DMS153 treated with DMSO at 0.1 percent for 48 hours (cell line): ENCODE results near the gene IL2.
A peak's percentile ranks its signal among the peaks of the same experiment; 100 is the strongest.

Experiments used
- DNase-seq: peaks from one replicate; lab custom pipeline; 2025; ENCODE audit not compliant: unreplicated experiment; lab: John Stamatoyannopoulos, UW

The IL2 gene

DNA sequence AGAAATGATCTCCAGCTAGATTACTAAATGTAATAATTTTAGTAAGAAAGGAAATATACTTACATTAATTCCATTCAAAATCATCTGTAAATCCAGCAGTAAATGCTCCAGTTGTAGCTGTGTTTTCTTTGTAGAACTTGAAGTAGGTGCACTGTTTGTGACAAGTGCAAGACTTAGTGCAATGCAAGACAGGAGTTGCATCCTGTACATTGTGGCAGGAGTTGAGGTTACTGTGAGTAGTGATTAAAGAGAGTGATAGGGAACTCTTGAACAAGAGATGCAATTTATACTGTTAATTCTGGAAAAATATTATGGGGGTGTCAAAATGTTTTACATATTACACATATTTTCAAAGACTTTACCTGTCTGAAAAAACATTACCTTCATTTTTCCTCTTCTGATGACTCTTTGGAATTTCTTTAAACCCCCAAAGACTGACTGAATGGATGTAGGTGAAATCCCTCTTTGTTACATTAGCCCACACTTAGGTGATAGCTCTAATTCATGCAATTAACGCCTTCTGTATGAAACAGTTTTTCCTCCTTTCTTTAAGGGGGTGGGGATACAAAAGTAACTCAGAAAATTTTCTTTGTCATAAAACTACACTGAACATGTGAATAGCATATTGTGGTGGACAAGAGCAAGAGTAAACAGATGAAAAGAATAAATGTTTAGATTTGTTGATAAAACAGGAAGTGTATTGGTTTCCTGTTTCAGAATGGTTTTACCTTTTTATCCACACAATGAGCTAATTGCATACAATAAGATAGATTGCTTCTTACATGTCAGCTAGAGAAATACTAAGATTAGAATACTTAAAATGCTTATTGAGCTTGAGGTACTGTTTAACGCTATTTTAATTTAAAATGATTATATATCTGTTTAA is at the start of gene IL2:
Gene IL2, minus strand, starts transcription at position 495 of the 886 bp plus-strand sequence. Its CDS starts 285 bp downstream, at position 210.
- peak; percentile 23 for DNase-seq

DNA sequence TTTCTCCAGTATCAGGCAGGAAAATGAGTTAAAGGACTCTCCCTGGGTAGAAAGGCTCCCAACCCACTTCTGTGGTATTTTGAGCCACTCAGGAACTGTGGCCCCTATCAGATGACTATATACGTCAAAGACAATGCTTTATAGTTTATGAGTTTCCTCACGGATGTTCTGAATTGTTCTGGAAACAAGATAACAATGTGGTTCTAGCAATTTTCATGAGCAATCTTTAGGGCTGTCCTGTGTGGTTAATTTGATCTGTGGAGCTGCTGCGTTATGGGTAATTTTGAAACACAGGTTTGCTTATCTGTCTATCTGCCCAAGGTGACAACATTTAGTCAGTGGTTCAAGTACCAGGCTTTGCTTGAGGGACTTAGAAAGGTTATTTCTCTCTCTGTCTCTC is 46.7 kb upstream of the IL2 start:
- DNase-seq = no peak

DNA sequence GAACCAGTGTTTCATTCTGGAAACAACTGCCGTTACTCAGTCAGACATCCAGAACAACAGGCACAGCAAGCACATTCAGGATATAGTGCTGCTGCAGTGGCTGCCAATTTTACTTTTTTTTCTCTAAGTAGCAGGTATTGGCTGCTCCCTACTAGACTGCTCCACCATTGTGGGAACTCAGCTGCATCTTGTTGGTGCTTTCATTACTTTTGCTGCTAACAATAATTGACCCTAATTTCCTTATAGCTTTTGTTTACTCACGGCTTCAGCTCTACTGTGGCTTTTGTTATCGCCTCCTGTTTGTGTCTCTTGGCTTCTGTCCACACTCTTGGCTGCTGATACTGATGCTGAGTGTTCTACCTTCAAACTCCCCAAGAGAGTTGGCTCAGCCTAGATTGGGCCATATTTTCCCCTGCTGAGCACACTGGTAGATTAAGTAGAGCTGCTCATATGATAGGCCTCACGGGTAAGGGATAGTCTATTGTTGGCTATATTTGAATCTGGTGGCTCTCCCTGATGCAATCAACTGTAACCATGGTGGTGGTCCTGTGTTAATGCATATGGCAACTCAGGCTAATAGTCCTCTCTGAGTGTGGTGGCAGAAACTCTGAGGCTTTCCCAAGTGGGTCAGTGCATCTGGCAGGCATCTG is 44.5 kb upstream of the IL2 start:
- DNase-seq = peak; percentile 56

DNA sequence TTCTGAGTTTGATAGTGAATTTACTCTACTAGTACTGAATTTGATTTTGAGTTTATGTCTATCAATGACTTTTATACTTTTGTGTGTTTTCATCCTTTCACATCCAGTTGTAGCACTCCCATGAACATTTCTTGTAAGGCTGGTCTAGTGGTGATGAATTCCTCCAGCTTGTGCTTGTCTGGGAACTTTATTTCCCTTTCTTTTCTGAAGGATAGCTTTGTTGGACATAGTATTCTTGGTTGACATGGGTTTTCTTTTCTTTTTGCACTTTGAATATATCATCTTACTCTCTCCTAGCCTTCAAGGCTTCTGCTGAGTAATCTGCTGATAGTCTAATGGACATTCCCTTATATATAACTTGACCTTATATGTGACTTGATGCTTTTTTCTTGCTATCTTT is 32.5 kb upstream of the IL2 start:
- no peak for DNase-seq

DNA sequence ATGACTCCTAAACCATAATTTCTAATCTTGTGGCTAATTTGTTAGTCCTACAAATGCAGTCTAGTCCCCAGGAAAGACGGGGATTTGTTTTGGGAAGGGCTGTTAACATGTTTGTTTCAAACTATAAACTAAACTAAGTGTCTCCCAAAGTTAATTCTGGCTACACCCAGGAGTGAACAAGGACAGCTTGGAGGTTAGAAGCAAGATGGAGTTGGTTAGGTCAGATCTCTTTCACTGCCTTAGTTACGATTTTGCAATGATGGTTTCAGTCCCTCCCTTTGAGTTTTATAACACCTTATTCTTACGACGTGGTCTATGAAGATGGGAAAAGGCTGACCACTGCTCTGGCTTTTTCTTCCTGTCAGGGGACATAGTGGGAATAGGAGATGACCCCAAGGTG is 27.0 kb upstream of the IL2 start:
- no peak for DNase-seq

DNA sequence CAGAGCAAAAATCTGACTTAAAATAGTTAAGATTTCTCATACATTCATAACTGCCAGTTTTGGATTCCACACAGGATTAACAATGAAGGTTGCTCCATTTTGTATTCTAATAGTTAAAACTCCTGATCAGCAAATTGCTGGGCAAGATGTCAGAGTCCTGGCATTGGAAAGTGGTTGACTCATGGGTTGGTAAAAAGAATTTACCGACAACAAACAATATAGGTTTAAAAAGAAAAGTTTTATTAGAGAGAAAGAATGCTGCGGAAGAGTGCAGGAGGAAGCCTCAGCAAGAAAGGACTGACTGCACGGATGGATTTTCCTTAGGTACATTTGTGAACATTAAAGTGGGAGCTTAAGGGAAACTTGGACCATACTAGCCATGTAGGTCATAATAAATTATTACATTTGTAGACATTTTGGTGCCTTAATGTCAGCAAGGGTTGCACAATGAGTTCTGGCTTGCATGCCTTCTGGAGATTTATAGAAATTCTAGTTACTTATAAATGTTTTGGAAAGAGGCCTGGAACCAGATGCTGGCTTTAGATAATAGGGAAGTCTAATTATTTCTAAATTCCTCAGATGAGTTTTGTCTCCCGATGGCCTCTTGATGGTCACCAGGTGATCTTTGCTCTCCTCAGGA is 25.4 kb upstream of the IL2 start:
- DNase-seq = no peak

DNA sequence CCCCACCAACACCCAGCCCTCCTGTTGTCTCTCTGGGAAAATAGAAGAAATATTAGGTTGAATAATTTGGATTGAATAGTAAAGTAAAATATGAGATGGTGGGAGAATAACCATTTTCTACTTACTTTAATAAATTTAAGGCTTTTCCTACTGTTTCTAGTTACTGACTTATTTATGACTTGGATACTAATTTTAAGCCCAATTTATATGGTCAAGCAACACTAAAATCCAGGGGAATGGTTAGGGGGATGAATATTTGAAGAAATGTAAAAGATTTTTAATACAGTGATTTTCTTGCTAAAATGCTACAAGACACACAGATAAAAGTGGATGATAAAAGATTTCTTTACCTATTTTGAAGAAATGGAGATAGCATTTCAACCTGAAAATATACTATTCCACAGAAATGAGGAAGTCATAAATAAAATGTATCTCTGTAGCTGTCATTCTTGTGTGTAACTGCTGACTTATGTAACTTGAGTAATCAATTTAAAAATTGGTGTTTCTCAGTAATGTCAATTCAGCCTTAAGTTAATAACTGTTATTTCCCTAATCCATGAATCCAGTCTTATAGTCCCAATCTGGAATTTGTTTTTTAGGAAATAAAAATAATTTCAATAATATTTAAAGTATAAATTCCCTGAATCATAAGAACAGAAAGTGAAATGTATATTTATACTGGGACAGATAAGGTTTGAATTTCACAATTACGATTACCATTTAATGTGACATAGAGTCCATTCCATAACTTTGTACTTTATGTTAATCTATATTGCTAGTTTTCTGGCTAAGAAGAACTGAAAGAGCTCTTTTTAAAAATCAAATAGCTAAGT is 24.3 kb upstream of the IL2 start:
- no peak for DNase-seq

DNA sequence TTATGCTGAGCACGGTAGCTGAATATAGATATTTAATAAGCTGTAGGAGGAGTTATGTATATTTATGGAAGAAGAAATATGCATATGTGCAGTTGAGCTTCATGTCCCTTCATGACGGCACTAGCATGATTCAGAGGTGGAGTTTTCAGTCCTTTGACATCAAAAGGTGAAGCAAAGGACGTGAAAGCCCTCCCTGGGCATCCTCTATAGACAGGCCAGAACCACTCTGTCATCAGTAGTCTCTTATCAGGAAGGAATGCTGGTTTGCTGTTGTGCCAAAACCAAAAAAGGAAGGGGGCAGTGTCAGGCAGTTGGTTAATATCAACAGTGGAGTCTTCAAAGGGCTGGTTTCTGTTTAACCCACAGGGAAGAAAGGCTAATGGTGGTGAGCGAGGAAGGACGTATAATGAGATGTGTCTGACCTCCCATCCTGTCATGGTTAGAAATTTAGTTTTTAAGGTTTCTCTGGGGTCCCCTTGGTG is 23.5 kb upstream of the IL2 start:
- no peak for DNase-seq

DNA sequence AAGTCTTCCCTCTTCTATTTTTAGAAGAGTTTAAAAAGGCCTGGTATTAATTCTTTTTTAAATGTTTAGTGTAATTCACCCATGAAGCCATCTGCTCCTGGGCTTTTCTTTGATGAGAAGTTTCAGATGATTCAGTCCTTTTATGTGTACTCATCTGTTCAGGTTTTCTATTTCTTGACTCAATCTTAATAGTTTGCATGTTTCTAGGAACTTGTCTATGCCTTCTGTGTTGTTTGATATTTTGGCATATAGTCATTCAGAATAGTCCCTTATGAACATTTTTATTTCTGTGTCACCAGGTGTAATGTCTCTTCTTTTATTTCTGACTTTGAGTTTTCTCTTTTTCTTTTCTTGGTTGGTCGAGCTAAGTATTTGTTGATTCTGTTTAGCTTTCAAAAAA is 20.2 kb upstream of the IL2 start:
- no peak for DNase-seq

DNA sequence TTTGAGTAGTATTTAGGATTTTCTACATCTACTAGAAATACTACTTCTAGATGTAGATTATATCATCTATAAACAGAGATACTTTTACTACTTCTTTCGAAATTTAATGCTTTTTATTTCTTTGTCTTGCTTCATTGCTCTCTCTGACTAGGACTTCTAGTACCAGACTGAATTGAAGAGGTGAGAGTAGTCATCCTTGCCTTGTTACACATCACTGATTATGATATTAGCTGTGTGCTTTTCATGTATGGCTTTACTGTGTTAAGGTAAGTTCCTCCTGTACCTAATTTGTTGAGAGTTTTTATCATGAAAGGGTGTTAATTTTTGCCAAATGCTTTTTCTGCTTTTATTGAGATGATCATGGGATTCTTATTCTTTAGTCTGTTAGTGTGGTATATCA is 19.6 kb upstream of the IL2 start:
- DNase-seq = no peak

DNA sequence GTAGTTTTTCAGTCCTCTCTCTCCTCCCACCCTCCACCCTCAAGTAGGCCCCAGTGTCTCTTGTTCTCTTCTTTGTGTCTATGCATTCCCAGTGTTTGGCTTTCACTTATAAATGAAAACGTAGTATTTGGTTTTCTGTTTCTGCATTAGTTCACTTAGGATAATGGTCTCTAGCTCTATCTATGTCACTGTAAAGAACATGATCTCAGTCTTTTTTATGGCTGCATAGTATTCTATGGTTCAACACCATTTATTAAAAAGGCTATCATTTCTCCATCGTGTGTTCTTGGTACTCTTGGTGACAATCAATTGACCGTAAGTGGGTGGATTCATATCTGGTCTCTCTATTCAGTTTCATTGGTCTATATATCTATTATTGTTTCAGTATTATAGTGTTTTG is 18.7 kb upstream of the IL2 start:
- no peak for DNase-seq

DNA sequence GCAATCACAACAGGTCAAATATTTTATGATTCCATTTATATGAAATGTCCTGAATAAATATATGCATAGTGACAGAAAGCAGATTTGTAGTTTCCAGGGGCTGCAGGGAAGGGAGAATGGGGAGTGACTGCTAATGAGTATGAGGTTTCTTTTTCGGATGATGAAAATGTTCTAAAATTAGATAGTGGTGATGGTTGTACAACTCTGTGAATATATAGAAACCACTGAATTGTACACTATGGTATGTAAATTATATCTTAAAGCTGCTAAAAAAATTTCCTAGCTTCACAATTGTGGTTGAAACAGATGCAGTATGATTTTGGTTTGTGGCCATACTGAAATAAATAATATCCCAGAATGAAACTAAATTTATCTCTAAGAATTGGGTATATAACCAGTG is 12.9 kb upstream of the IL2 start:
- no peak for DNase-seq

DNA sequence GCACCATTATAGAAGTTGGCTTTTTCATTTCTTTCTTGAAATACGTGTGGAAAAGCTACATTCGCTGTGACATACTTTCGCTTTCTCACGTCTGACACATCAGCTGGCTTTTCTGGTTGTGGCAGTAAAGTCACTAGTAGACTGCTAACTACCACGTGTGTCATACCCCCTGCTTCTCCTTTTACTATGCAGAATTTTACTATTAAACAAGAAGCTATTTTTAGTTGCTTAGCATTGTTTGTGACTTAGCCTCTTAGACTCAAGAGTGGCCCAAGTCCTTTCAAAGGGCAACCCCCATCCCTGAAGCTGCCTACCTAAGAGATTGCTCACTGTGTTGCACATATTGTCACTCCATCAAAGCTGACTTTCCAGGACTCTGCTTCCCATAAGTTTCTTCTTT is 2.1 kb upstream of the IL2 start:
- no peak for DNase-seq

DNA sequence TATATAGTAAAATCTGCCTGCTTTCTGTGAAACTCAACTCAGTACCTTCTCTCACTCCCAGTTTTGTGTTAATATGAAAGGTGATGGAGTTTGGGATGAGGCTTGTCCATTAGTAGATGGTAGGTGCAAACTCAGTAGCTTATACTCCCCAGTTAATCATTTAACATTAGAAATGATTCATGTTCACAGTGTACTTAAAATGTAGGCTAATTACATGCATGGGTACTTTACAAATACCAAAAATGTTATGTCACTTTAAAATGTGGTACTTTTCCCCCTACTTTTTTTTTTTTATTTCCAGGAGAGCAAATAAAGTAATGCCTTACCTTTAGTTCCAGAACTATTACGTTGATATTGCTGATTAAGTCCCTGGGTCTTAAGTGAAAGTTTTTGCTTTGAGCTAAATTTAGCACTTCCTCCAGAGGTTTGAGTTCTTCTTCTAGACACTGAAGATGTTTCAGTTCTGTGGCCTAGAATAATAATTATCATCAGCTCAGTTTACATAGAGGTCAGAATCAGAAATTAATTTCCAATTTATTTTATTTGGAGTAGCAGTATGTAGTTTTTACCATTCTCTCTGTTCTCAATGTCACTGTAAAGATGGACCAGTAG is 3.0 kb downstream of the IL2 start:
- no peak for DNase-seq

DNA sequence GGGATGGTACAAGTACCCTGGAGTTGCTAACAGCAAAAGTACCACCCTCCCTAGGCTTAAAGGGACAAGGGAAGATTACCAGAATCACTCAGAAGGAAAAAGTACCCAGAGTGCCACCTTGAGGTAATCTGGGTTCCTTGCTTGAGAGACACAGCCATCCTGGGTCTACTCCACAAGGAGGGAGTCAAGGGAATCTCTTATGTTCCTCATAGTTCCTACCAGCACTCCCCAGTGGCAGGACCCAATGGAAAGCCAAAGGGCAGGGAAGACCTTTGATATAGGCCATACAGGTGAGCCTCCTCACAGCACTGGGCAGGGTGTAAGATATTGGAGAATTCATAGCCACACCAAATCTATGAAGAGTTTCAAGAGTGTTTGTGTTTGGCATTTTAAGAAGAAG is 5.7 kb downstream of the IL2 start:
- DNase-seq = no peak

DNA sequence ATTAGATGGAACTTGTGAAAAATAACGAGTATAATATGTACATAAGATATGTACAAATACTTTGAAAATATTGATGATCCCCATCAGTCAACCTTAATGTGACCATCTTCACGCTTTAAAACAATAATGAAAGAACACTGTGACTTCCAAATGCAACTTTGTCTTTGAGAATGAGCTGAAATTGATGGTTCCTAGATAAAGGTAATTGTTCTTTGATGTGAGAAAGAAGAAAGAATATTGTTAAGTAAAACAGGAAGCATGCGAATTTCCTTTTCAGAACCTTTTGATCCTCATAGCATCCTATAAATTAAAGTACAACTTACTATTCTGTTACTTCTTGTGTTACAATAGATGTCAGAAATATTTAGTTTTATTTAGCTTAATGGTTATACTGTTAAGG is 22.2 kb downstream of the IL2 start:
- no peak for DNase-seq

DNA sequence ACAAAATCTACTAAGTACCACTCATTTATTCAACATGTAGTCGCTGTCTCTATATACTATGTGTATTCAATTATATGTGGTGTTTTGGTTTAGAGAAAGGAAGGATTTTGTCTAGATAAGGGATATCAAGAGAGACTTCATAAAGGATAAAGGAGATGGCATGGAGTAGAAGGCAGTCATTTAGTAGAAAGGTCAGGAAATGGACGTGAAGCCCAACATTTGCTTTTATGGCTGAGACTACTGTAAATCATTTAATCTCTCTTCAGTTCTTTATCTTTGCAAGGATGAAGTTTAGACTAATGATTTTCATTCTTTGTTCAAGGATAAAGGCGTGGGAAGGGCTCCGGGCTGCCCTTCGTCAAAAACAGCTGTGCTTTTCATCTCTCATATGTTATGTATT is 25.2 kb downstream of the IL2 start:
- no peak for DNase-seq

DNA sequence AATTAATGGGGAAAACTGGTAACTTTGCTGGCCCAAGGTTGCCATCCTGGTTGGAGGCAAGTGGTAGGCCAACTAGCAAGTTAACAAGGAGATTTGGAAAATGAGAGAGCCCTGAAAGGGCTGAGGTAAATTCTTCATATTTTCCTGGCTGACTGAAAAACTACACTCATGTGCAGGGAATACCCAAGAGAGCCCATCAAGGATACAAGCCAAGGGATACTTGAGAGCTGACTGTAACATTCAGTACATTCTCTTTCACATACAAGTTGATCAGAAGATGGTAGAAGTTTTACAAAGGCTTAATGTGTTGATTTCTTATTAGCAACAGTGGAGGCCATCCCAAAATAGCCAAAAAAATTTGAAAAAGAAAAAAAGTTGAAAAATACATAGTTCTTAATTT is 33.3 kb downstream of the IL2 start:
- no peak for DNase-seq

DNA sequence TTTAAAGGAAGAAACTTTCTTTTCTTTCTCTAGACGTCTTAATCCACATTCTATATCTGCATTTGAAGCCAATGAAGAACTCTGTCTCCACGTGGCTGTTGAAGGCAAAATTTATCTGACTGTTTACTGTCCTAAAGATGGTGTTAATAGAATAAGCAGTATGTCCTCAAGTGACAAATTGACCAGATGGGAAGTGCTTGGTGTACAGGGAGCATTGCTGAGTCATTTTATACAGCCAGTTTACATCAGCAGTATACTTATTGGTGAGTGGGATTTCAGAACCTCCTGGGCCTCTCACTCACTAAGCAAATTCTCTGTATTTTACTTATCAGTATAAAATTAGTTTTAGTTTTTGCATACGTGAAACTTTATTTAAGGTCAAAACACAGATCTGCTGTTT is 44.0 kb downstream of the IL2 start:
- DNase-seq = no peak

DNA sequence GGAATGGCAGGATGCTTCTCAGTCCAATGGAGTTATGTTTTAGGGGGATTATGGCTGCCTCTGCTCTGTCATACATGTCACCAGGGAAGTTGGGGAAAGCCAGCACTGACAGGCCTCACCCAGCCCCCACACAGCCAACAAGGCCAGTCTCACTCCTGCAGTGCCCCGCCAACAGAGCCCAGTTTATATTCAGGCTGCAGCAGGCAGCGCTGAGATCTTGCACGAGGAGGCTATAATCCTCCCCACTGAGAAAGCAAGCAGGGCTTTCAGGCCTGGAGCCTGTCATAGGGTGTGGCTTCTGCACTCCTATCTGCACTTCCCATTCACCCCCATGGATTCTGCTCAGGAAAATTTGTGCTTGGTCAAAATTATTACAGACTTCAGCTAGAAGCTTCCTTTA is 52.7 kb downstream of the IL2 start:
- no peak for DNase-seq
